GM19397 (cell line): ENCODE measurements around the gene HAUS7.

ENCODE experiments used
- ATAC-seq: cut with Tn5 transposase; IDR thresholded peaks from one replicate; pipeline ENCODE4 v1.9.1; 2021; ENCODE audit warnings: mild to moderate bottlenecking, moderate library complexity; ENCODE audit not compliant: unreplicated experiment

The HAUS7 gene

DNA sequence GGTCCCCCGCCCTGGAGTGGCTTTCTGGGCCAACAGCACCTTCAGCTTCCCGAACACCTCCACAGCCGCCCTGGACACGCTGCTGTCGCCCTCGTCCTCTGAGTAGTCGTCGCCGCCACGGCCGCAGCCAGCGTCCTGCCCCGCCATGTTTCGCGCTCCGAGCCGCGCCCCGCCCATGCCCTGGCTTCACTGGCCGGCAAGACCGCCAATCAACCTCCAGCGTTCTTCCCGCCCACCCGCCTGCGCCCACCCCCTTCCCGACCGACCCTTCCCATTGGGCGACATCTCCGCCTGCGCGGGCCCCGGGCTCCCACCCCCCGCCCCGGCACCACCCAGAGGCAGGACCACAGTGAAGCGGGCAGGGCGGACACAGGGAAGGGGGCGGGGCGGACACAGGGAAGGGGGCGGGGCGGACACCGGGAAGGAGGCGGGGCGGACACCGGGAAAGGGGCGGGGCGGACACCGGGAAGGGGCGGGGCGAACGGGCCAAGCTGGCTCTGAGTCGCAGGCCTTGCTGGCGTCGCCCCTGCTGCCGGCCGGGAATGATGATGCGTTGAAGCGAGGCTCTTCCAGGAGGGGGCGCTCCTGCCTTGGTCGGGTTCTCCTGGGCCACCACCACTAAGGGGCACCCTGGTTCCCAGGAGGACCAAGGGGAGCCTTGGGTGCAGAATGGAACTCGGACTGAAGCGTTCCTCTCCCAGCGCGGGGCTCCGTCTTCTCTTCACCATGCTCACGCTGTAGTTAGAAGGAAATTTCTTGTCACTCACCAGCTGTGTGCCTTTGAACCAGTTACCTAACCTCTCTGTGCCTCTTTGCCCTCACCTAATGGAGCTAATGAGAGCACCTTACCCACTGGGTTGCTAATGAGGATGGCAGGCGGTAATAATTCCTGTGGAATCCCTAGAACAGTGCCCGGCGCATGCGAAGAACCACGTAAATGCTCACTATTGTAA, at the start of gene HAUS7:
Gene HAUS7, minus strand, starts transcription at position 166 of the 953 bp plus-strand sequence. Its CDS starts 19 bp downstream, at position 147.
- ATAC-seq = peak; percentile 80

DNA sequence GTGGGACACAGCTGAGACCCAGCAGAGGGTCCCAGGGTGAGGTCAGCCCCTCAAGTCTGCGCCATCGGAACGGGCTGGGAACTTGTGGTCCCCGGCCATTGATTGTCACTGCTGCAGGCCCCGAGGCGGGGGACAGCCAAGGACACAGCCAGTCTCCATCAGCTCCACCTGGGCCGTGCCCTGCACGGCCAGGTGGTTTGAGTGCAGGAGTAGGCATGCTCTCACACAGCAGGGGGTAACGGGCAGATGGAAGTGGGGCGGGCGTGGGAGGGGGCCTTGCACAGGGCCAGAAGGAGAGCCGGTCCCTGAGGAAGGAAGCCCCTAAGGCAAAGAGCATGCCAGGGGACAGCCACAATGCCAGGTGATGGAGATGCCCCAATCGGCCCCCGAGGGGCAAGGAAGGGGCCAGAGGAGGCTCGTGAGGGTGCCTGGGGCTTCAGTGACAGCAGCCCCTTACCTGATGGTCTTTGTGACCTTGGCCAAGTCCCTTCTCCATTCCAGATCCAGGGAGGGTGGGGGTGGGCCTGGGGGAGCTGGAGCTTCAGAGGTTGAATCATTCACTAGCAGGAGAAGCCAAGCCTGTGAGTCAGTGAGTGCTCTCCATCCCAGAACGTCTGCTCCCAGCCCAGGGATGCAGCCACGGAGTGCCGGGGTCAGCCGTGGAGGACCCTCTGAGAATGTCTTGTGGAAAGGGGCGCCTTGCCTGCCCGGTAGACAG, 49.4 kb upstream of the HAUS7 start:
- no peak for ATAC-seq

DNA sequence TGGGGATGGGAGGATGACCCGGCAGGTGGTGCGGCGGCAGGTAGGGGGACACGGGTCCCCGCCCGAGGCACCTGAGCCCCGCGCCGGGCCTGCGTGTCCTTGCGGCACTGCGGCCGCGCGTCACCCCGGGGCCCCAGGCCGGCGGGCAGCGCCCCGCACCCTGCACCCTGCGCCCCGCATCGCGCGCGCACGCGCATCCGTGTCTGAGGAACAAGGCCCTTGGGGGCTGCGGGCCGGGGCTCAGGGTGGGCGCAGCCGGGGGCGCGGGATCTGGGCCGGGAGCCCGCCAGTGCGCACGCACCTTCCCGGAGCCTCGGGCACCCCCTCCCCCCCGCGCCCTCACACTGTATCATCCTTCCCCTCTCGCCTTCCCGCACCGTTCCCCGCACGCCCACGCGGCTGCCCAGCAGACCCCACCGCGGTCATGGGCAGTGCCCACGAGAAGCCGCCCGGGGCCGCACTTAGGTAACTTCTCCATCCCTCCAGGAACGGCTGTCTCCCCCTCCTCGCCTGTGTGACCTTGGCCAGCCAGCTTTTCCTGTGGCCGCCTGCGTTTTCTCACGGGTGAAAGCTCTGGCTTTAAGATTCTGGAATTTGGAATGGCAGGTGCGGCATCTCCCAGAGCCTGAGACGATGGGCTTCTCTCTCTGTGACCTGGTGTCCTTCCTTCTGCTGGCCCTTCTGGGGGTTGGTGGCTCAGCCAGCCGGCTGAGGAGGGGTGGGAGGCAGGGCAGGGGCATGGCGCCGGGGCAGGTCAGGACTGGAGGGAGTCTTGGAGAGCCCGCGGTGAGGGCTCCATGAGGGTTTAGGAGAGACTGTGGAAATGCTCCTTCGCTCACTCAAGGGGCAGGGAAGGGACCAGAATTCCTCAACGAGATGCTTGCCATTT, 47.8 kb upstream of the HAUS7 start:
- no peak for ATAC-seq

GRCh38 chrX:153517423-153517822, 47.0 kb upstream of the HAUS7 start, which contains the start of gene ATP2B3:
Gene ATP2B3 (plus strand): TSS chrX:153517642. CDS start chrX:153536248, 18,606 bp downstream.
- ATAC-seq = no peak

DNA sequence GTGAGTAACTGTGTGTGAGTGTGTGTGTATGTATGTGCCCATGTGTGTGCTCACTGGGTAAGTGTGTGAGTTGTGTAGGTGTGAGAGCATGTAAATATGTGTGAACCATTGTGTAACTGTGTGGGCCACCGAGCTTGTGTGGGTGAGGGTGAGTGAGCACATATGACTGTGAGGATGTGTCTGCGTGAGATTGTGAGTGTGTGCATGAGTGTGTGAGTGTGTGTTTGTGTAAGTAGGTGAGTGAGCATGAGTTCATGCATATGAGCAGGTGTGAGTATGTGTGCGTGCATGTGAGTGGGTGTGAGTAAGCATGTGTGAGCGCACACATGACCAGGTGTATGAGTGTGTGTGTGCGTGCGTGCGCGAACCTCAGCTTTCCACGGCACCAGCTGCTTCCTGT, 45.7 kb upstream of the HAUS7 start:
- ATAC-seq = no peak

DNA sequence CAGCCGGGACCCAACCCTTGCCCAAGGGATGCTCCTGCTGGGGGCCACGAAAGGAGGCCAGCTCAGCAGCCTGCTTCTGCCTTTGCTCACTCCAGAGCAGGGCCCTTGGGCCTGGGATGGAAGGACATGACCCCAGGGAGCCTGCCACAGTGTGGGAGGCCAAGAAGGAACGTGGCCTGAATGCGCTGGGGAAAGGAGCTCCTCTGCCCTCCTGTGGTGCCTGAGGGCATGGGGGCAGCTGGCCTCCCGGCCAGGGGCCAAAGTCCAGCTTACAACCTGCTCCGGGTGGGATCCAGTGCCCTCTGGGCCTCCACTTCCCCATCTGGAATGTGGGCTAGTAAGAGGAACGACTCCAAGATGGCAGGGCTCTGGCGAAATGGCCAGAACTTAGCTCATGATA, 45.1 kb upstream of the HAUS7 start:
- ATAC-seq = no peak

DNA sequence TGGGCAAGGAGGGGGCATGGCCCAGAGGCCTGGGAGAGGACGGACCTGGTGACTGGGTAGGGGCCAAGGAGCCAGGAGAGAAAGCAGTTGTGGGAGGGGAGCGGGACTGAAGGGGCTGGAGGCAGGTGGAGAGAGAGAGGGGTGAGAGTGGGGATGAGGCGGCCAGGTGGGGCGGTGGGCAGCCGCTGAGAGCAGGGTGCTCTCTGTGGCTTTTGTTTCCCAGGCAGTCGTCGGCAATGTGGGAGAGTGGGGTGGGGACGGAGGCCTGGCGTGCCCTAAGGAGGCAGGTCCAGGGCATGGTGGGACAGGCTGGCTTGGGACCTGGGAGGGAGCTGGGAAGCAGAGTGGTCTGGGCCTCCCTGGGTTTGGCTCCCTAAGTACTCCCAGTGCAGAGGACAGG, 43.9 kb upstream of the HAUS7 start:
- ATAC-seq = no peak

- no peak for ATAC-seq
Measured at GRCh38 chrX:153513265-153513664, 42.9 kb upstream of the HAUS7 start.

- ATAC-seq = no peak
Measured at GRCh38 chrX:153512501-153512893, 42.1 kb upstream of the HAUS7 start.

DNA sequence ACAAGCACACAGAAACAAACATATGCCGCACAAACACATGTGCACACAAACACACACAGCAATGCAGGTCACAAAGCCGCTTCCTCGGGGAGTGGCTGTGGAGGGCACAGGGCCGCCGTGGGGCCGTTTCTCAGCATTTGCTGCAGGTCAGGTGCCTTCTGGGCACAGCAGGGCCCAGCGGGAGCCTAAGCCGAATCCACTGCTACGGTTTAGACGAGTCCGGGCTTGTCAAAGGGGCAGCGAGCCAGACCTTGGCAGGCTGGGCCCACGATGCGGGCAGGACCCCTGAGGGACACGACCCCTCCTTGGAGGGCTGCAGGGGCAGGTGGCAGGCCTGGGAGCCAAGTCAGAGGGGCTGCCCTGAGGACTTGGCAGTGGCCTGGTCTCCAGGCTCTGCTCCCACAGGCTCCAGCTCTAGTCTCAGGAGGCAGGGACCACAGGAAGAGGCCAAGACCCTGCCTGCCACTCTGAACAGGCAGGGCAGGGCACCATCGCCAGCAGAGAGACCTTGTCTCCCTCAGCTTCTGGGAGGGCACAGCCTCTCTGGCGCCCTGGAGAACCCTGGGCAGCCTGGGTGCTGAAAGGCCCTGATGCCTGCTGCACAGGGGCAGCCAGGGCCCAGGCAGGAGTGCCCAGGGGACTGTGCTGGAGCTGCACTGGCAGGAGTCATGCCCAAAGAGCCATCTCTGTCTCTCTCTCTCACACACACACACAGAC, 41.6 kb upstream of the HAUS7 start:
- ATAC-seq = no peak

- ATAC-seq = no peak
Measured at GRCh38 chrX:153510383-153510782, 40.0 kb upstream of the HAUS7 start.

- ATAC-seq = no peak
Measured at GRCh38 chrX:153509592-153509991, 39.2 kb upstream of the HAUS7 start.

- peak; percentile 93 for ATAC-seq
Measured at GRCh38 chrX:153507484-153508178, 37.3 kb upstream of the HAUS7 start.

- no peak for ATAC-seq
Measured at GRCh38 chrX:153505361-153505760, 35.0 kb upstream of the HAUS7 start.

GRCh38 chrX:153504445-153505016, 34.2 kb upstream of the HAUS7 start:
- ATAC-seq = no peak

GRCh38 chrX:153502796-153503195, 32.4 kb upstream of the HAUS7 start:
- ATAC-seq = no peak

DNA sequence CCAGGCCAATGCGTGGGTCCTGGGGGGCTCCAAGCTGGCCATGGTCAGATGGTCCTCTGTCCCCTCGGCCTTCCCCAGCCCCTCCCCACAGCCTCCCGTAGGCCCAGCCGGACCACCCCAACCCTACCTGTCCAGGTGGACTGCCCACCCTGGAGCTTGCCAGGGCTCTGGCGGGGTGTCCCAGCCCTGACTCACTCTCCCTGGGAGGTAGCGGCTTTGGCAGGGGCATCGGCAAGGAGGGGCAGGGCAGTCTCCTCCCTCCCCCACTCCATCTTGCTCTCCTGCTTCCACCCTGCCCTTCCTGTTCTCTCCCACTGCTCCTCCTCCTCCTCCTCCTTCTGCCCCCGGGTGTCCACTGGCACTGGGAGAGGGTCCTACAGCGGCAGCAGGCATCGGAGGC, 31.8 kb upstream of the HAUS7 start:
- no peak for ATAC-seq

DNA sequence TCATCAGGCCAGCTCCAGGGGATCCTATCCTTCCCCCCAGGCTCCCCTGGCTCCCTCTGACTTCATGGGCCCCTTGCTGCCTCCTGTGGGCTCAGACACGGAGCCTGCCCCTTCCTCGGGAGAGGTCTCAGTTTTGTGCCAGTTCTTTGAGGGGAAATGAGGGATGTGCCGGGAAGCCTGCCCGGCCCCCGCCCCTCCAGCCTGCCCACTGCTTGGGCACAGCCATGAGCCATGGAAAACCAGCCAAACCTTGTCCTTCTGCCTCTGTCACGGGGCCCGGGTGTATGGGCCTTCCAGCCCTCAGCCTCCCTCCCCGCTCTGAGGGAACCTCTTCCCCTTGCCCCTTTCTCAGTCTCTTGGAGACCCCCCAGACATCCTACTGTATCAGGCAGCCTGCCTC, 31.2 kb upstream of the HAUS7 start:
- ATAC-seq = no peak

DNA sequence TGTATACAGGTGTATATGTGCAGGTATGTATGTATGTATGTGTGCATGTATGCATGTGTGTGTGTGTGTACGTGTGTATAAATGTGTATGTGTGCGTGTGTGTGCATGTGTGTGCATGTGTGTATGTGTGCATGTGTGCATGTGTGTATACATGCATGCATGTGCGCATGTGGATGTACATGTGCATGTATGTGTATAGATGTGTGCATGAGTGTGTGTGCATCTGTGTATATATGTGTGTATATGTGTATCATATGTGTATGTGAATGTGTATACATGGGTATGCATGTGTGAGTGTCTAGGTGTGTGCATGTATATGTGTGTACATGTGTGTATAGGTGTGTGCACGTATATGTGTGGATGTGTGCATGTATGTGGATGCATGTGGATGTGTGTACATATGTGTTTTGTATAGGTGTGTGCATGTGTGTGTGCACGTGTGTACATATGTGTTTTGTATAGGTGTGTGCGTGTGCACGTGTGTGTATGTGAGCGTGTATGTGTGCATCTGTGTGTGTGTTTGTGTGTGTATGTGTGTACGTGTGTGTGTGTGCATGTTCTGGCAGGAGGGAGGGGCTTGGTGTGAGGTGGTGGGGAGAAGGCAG, 30.4 kb upstream of the HAUS7 start:
- no peak for ATAC-seq
